GM10266 (cell line): ENCODE data around the gene MTX2.
"Not testable (repeated sequence)": the region's sequence is repeated elsewhere in the genome, so short reads cannot be mapped to it uniquely, and the experiment has no call there.

Experiments
- DNase-seq: peaks from one replicate; pipeline ENCODE4 v3.0.0; 2012; ENCODE audit errors: extremely low spot score
- TF ChIP-seq, protein P1 (sequence below): IDR thresholded peaks from 2 replicates; pipeline ENCODE4 v1.5.1; 2012; ENCODE audit warnings: mild to moderate bottlenecking, low read depth; ENCODE audit not compliant: control insufficient read depth, insufficient read depth; ENCODE audit errors: missing control alignments

Gene MTX2

DNA sequence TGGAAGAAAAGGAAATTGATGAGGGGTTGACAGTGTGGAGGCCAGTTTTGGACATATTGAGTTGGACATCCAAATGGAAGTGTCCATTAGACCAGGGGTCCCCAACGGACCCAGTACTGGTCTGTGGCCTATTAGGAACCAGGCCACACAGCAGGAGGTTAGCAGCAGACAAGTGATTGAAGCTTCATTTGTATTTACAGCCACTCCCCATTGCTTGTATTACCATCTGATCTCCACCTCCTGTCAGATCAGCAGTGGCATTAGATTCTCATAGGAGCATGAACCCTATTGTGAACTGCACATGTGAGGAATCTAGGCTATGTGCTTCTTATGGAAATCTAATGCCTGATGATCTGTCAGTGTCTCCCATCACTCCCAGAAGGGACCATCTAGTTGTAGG, 99.1 kb downstream of the MTX2 start:
- DNase-seq = no peak
- TF ChIP-seq, protein P1, sequence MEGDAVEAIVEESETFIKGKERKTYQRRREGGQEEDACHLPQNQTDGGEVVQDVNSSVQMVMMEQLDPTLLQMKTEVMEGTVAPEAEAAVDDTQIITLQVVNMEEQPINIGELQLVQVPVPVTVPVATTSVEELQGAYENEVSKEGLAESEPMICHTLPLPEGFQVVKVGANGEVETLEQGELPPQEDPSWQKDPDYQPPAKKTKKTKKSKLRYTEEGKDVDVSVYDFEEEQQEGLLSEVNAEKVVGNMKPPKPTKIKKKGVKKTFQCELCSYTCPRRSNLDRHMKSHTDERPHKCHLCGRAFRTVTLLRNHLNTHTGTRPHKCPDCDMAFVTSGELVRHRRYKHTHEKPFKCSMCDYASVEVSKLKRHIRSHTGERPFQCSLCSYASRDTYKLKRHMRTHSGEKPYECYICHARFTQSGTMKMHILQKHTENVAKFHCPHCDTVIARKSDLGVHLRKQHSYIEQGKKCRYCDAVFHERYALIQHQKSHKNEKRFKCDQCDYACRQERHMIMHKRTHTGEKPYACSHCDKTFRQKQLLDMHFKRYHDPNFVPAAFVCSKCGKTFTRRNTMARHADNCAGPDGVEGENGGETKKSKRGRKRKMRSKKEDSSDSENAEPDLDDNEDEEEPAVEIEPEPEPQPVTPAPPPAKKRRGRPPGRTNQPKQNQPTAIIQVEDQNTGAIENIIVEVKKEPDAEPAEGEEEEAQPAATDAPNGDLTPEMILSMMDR = no peak

DNA sequence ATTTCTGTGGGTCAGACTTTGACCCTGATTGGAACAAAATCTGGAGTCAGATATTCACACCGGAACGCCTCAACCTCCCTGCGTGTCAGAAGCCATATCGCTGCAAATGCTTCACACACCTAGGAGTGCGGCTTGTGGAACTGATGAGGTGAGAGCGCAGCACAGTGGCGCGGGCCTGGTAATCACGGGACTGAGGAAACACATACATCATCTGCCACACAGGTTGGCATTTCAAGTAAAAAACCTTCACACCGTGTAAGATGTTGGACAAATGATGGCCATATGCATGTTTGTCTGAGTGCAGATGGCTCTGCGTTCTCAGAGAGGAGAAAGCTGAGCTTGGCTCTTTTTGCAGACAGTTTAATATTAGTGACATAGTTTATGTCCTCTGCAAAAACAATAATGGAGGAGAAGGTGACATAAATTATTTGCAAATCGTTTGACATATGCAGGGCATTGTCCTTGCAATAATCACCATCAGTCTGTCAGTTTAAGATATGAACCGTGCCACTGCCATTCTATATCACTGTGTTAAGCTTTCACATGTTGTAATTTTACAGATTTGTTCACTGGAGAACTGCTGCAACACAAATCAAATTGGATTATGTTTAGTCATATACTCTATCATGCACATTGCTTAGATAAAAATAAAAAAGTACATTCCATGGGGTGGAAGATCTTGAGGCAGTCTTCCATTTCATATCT, 101.4 kb downstream of the MTX2 start:
- TF ChIP-seq, protein P1 = no peak
- no peak for DNase-seq

DNA sequence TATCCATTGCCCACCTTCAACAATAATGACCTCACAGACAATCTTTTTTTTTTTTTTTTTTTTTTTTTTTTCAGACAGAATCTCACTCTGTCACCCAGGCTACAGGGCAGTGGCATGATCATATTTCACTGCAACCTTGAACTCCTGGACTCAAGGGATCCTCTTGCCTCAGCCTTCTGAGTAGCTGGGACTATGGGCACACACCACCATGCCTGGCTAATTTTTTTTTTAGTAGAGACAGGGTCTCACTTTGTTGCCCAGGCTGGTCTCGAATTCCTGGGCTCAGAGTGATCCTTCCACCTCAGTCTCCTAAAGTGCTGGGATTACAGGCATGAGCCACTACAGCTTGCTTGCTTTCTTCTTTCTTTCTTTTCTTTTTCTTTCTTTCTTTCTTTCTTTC, 103.9 kb downstream of the MTX2 start:
- DNase-seq = not testable (repeated sequence)

DNA sequence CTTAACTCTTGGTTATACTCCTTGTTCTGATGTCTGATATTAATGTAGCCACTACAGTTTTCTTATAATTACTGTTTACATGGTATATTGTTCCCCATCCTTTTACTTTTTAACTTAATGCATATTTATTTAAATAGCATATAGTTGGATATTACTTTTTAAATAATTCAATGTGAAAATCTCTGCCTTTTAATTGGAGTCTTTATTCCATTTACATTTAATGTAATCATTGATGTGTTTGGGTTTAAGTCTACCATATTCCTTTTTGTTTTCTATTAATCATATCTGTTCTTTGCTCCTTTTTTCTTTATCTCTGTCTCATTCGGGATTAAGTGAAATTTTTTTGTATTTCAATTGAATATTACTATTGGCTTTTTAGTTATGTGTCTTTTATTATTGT, 109.1 kb downstream of the MTX2 start:
- TF ChIP-seq, protein P1 = no peak
- DNase-seq = no peak

DNA sequence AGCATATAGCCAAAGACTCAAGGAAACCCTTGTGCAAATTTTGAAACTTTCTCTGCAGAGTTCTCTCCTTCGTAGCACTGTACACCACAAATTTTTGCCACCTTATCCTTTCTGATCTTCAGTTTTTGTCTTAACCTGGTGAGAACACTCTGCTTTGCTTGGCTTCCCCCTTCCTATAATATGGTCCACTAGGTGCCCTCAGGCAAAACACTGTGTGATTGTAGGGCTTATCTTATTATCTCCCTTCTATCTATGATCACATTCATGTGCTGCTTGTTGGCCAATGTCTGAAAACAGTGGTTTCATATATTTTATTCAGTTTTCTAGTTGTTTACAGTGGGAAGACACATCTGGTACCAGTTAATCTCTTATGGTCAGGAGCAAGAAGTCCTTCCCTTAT, 111.1 kb downstream of the MTX2 start:
- DNase-seq = no peak
- TF ChIP-seq, protein P1 = no peak

DNA sequence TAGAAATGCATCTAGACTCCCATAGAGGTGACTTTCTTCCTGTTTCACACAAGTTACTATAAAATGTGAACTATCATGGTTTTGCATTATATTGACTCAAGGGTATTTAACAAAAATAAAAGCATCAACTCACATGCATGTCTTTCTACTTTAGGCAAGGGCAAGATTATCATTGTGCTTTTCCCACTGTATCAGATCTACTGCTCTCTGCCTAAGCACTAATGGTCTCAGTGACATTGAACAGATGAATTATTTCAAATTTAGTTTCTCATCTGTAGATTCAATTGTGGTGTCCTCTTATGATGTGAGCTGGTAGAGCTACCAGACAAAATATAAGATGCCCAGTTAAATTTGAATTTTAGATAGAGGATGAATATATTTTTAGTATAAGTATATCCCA, 113.9 kb downstream of the MTX2 start:
- TF ChIP-seq, protein P1 = no peak
- DNase-seq = no peak

DNA sequence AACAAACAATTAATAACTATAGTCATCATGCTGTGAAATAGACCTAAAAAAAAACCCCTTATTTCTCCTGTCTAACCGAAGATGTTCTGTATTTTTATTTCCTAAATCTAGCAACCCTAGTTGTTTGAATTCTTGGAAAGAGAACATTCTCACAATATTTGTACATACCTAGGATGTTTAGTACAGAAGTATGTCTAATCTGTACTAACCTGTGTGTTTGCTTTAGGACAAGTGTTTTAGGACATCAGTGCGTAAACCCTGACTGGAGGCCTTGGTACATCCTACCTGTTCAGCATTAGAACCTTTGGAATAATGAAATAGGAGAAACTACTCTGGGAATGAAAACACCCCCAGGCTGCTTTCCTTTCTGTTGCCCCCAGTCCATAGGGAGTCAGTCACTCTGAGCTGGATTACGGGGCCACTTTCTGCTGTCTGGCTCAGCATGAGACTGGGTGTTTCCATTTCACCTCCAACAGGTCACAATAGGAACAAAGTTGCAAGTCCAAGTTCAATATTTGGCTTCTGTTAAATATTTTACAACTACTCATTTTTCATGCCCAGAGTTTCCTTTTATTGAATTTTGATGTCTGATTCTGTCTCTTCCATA, 114.7 kb downstream of the MTX2 start:
- TF ChIP-seq, protein P1 = no peak
- DNase-seq = no peak
